CD4-positive, alpha-beta T cell (primary cell): ENCODE results near the gene C1orf185. TPM values are rescaled to one million over a fixed set of nuclear protein-coding genes. Genes with fewer than 3 reads are reported as not detected.

ENCODE experiments used
- ATAC-seq: fragments of 200-7000 bp; cut with Tn5 transposase; one replicate; pipeline ENCODE4 v1.10.0; 2022; ENCODE audit warnings: mild to moderate bottlenecking; ENCODE audit not compliant: poor library complexity
- CTCF ChIA-PET: fragments of 350-600 bp; sonication (Branson Sonifier 250); formaldehyde crosslinking; loops from one replicate; lab custom pipeline; 2021; ENCODE audit warnings: antibody characterized with exemption, inconsistent platforms; lab: Charles Lee
- POLR2A ChIA-PET: fragments of 350-600 bp; sonication (Branson Sonifier 250); formaldehyde crosslinking; loops from one replicate; lab custom pipeline; 2021; ENCODE audit warnings: antibody characterized with exemption, inconsistent platforms; lab: Charles Lee
- DNase-seq, 14 experiments: peaks; one replicate each; pipeline ENCODE4 v3.0.0-alpha.2; 2013 to 2020; ENCODE audit warnings: mixed read lengths in 2 of 14
- H3K27ac ChIP-seq, 2 donors: one replicate each; pipeline versions ENCODE4 v1.5.1 to v1.7.0; 2013; ENCODE audit warnings: low read length in 2 of 2, low read depth in 1 of 2, mild to moderate bottlenecking in 1 of 2
- H3K27me3 ChIP-seq, 2 experiments: 1 replicate in 1 of 2; 2 replicates in 1 of 2; pipeline versions ENCODE4 v1.6.1 to v1.7.0; 2013; ENCODE audit warnings: low read length in 2 of 2, control low read depth in 1 of 2, mild to moderate bottlenecking in 1 of 2, moderate library complexity in 1 of 2; ENCODE audit not compliant: insufficient read depth in 2 of 2, control insufficient read depth in 1 of 2
- H3K36me3 ChIP-seq: one replicate; pipeline ENCODE4 v1.6.1; 2013; ENCODE audit warnings: low read length, control low read depth; ENCODE audit not compliant: insufficient read depth
- H3K4me1 ChIP-seq: one replicate; pipeline ENCODE4 v1.6.1; 2013; ENCODE audit warnings: low read length, control low read depth; ENCODE audit not compliant: insufficient read depth
- H3K4me3 ChIP-seq: one replicate; pipeline ENCODE4 v1.5.1; 2013; ENCODE audit warnings: mild to moderate bottlenecking, low read length, moderate library complexity
- H3K9me3 ChIP-seq, 2 experiments: 1 replicate in 1 of 2; 2 replicates in 1 of 2; pipeline versions ENCODE4 v1.6.1 to v1.7.0; 2013; ENCODE audit warnings: low read length in 2 of 2, mild to moderate bottlenecking in 2 of 2, control low read depth in 1 of 2, moderate library complexity in 1 of 2; ENCODE audit not compliant: control insufficient read depth in 1 of 2, insufficient read depth in 1 of 2
- H3K27ac Mint-ChIP-seq: one replicate; pipeline ENCODE4 v1.8.0; 2020; ENCODE audit warnings: mixed read lengths
- H3K27me3 Mint-ChIP-seq: one replicate; pipeline ENCODE4 v1.8.0; 2021; ENCODE audit warnings: mixed read lengths
- H3K36me3 Mint-ChIP-seq: one replicate; pipeline ENCODE4 v1.8.0; 2021; ENCODE audit warnings: low read depth, mixed read lengths
- H3K4me1 Mint-ChIP-seq: one replicate; pipeline ENCODE4 v1.8.0; 2021; ENCODE audit warnings: low read depth, mixed read lengths
- H3K4me3 Mint-ChIP-seq: one replicate; pipeline ENCODE4 v1.8.0; 2020; ENCODE audit warnings: mild to moderate bottlenecking, mixed read lengths
- H3K9me3 Mint-ChIP-seq: one replicate; pipeline ENCODE4 v1.8.0; 2020; ENCODE audit warnings: mixed read lengths
- CTCF ChIP-seq: fragments of 200-600 bp; IDR thresholded peaks from one replicate; pipeline ENCODE4 v1.8.0; 2022; ENCODE audit warnings: antibody characterized with exemption, mild to moderate bottlenecking
- intact Hi-C, 2 experiments: fragments of 100-400 bp; cut with DNase I in 1 of 2; cut with micrococcal nuclease in 1 of 2; formaldehyde crosslinking; loops; one replicate each; pipeline versions ENCODE4 v1.15.1 to v1.9.0; 2023 to 2025; cut with DNase I, micrococcal nuclease
- total RNA-seq, 174 experiments: library from RNA in 2 of 174; stranded (reverse) in 2 of 174; gene quantifications; one replicate each; pipeline ENCODE4 v1.2.3 and lab custom pipeline; 2021 to 2026

Gene C1orf185
- total RNA-seq, 2 experiments from 2014 or later = not detected

- Histone ChIP-seq H3K36me3 (no peaks in the 10 kb centered on the region), H3K27me3 (peaks cover 4 to 10% of the 10 kb centered on the region in 2 experiments), H3K27ac (no peak overlapping the region), H3K4me1 (no peaks in the 10 kb centered on the region), H3K9me3 (peaks cover 0 to 11% of the 10 kb centered on the region in 2 experiments), H3K4me3 (no peak overlapping the region)
- POLR2A ChIA-PET = no interaction called here
- Mint-ChIP-seq H3K9me3 (peaks cover 13% of the 10 kb centered on the region), H3K4me3 (no peak overlapping the region), H3K36me3 (no peaks in the 10 kb centered on the region), H3K27me3 (peaks cover 68% of the 10 kb centered on the region), H3K27ac (no peak overlapping the region), H3K4me1 (no peaks in the 10 kb centered on the region)
- TF ChIP-seq CTCF = no peak
- DNase-seq (no peak), ATAC-seq (no peak)
- intact Hi-C loops = no loop called here
- CTCF ChIA-PET = no interaction called here
These were observed 8.4 kb upstream of the C1orf185 start for GRCh38 chr1:51093581-51093980.

- Mint-ChIP-seq H3K4me1 (no peaks in the 10 kb centered on the region), H3K27me3 (peaks cover 53% of the 10 kb centered on the region), H3K27ac (no peak overlapping the region), H3K4me3 (no peak overlapping the region), H3K36me3 (no peaks in the 10 kb centered on the region), H3K9me3 (peaks cover 9% of the 10 kb centered on the region)
- DNase-seq (no peak), ATAC-seq (no peak)
- H3K4me1 ChIP-seq = no peaks in the 10 kb centered on the region
- H3K9me3 ChIP-seq = peaks cover 0 to 7% of the 10 kb centered on the region in 2 experiments
- peaks cover 4 to 7% of the 10 kb centered on the region in 2 experiments for H3K27me3 ChIP-seq
- no peak overlapping the region for H3K4me3 ChIP-seq
- POLR2A ChIA-PET = no interaction called here
- H3K27ac ChIP-seq = no peak overlapping the region
- intact Hi-C loops = no loop called here
- CTCF ChIA-PET = no interaction called here
- no peaks in the 10 kb centered on the region for H3K36me3 ChIP-seq
- TF ChIP-seq CTCF = no peak
These were observed 4.9 kb upstream of the C1orf185 start for GRCh38 chr1:51097171-51097570.

GRCh38 chr1:51100264-51100880, 1.7 kb upstream of the C1orf185 start:
- CTCF ChIA-PET = no interaction called here
- no peak overlapping the region for H3K4me3 Mint-ChIP-seq

More at GRCh38 chr1:51100264-51100880, 1.7 kb upstream of the C1orf185 start:
- no peak for ATAC-seq
- Histone ChIP-seq H3K27ac (no peak overlapping the region), H3K36me3 (no peaks in the 10 kb centered on the region), H3K4me3 (no peak overlapping the region), H3K9me3 (peaks cover 0 to 2% of the 10 kb centered on the region in 2 experiments), H3K27me3 (peaks cover under 1 to 2% of the 10 kb centered on the region in 2 experiments), H3K4me1 (no peaks in the 10 kb centered on the region)
- H3K4me1 Mint-ChIP-seq = no peaks in the 10 kb centered on the region
- H3K27ac Mint-ChIP-seq = no peak overlapping the region
- intact Hi-C loops = no loop called here
- POLR2A ChIA-PET = no interaction called here
- H3K36me3 Mint-ChIP-seq = no peaks in the 10 kb centered on the region
- peaks cover 23% of the 10 kb centered on the region for H3K27me3 Mint-ChIP-seq
- no peak for TF ChIP-seq CTCF
- no peak for DNase-seq
- H3K9me3 Mint-ChIP-seq = peaks cover 7% of the 10 kb centered on the region
